ENCODE data around the gene AARS2. TPM values are rescaled to one million over a fixed set of nuclear protein-coding genes. Genes with fewer than 3 reads are reported as not detected.

AARS2 gene
- total and polyA plus RNA-seq, 9 of the 15 experiments (the other 6 are each of a cell fraction or from before 2014, with no cell fraction given), result 0.97 to 34.0 (median 18.3) TPM

GRCh38 chr6:44256775-44257024, 56.4 kb downstream of the AARS2 start (continued):
- TF ChIP-seq TEAD1 (CRISPR knock-in tag; IDR thresholded peaks at IDR 0.05), result 0 out of 4 replicates have a peak, but pooled peaks of 1 of the 2 experiments have one; percentile 8
- TF ChIP-seq RCOR1 (IDR thresholded peaks at IDR 0.05; ENCODE audit: borderline replicate concordance in 1 of 2, low read depth in 2 of 2, low read length in 2 of 2), result 0 out of 4 replicates have a peak, but pooled peaks of 1 of the 2 experiments have one; percentile 39
- TF ChIP-seq JUN (IDR thresholded peaks at IDR 0.05; ENCODE audit: borderline replicate concordance, low read depth, low read length), result no peak
- TF ChIP-seq JUN (CRISPR knock-in tag; IDR thresholded peaks at IDR 0.05; ENCODE audit: borderline replicate concordance), result 0 out of 2 replicates have a peak, but pooled peaks have one; percentile 19
- TF ChIP-seq ZNF609 (CRISPR knock-in tag; IDR thresholded peaks at IDR 0.05; ENCODE audit: borderline replicate concordance), result 0 out of 2 replicates have a peak, but pooled peaks have one; percentile 11
- no peak for TF ChIP-seq HDAC6 (IDR thresholded peaks at IDR 0.05; ENCODE audit: low read depth, low read length)
- TF ChIP-seq CHD1 (IDR thresholded peaks at IDR 0.05; ENCODE audit: low read length), result peak; percentile 29
- 0 out of 2 replicates have a peak, but pooled peaks have one; percentile 18 for TF ChIP-seq ZFX (CRISPR knock-in tag; IDR thresholded peaks at IDR 0.05)
- TF ChIP-seq ARNT (IDR thresholded peaks at IDR 0.05), result no peak
- TF ChIP-seq XRCC5 (IDR thresholded peaks at IDR 0.05; ENCODE audit: low read depth, low read length), result 0 out of 2 replicates have a peak, but pooled peaks have one; percentile 19
